ENCODE measurements around the gene PCDH1. TPM values are rescaled to one million over a fixed set of nuclear protein-coding genes. Genes with fewer than 3 reads are reported as not detected.
A peak's percentile ranks its signal among the peaks of the same experiment; 100 is the strongest.

Gene PCDH1
- total and polyA plus RNA-seq, 2 of the 8 experiments (the other 6 are each of a cell fraction or from before 2014, with no cell fraction given) = 101 to 102 TPM

- no peaks in the 10 kb centered on the region for H3K9me3 ChIP-seq (ENCODE audit: insufficient read depth in 2 of 2, low read depth in 1 of 2, low read length in 1 of 2)
- no peak overlapping the region for H3K4me3 ChIP-seq (ENCODE audit: extremely low read depth in 1 of 4, insufficient read depth in 2 of 4, low read depth in 3 of 4, low read length in 4 of 4)
- H3K79me1 ChIP-seq (ENCODE audit: low read depth, low read length) = no peaks in the 10 kb centered on the region
- DNase-seq (ENCODE audit: low read depth in 1 of 2, low spot score in 2 of 2) (no peak), FAIRE-seq (no peak)
- H3K56ac ChIP-seq (replicated peaks; ENCODE audit: insufficient read length, low read depth, low read length) = no peak overlapping the region
- no peak overlapping the region for H4K8ac ChIP-seq (ENCODE audit: extremely low read depth, insufficient read depth, low read length)
- H4K5ac ChIP-seq (ENCODE audit: insufficient read length, low read depth, low read length) = no peak overlapping the region
- peak overlapping the region; percentile 49; the same call in 1 of the 2 replicates for H2BK20ac ChIP-seq (ENCODE audit: low read length)
- H4K91ac ChIP-seq (replicated peaks; ENCODE audit: insufficient read length, low read length) = peak overlapping the region; percentile 38
- no peak overlapping the region for H2BK120ac ChIP-seq (replicated peaks; ENCODE audit: low read depth, low read length)
- H3K4me1 ChIP-seq (replicated peaks in 1 of 4; ENCODE audit: control insufficient read depth in 3 of 4, insufficient read depth in 4 of 4, low read length in 3 of 4) = peaks cover 8 to 24% (median 16%) of the 10 kb centered on the region in 4 experiments
- ChIA-PET POLR2A (ENCODE audit: partially characterized antibody) (interaction anchor here (0.9 to 14.8 kb wide), 13 partner anchors 10 to 134 kb away, joined by 3 to 160 read pairs (median 4); partner anchors contain the start of gene PCDH1), CTCF (ENCODE audit: partially characterized antibody) (interaction anchor here (0.5 to 14.3 kb wide), 50 partner anchors 7 to 196 kb away, joined by 3 to 232 read pairs (median 6); partner anchors contain the start of genes FCHSD1, PCDH1 and PCDH12)
- no peak overlapping the region for H3K9ac ChIP-seq (replicated peaks in 1 of 4; ENCODE audit: extremely low read depth in 1 of 4, low read depth in 3 of 4, low read length in 3 of 4)
- H3K4me2 ChIP-seq (ENCODE audit: insufficient read depth in 1 of 2, low read depth in 2 of 2, low read length in 2 of 2) = no peak overlapping the region
- H3K18ac ChIP-seq (ENCODE audit: extremely low read depth, low read length) = peak overlapping the region; percentile 26
- H2BK15ac ChIP-seq (ENCODE audit: low read length) = 0 out of 2 replicates have a peak overlapping the region, but pooled peaks have one; percentile 33
- TF ChIP-seq CHD2 (IDR thresholded peaks at IDR 0.05; ENCODE audit: low read length) (no peak), CEBPB (IDR thresholded peaks at IDR 0.05; ENCODE audit: low read depth, low read length) (no peak), POU5F1 (IDR thresholded peaks at IDR 0.05; ENCODE audit: low read depth, low read length) (no peak)
- whole genome bisulfite sequencing, 2 experiments (ENCODE audit: extremely low coverage in 1 of 2, insufficient coverage in 1 of 2, insufficient read length in 1 of 2, insufficient replicate concordance in 2 of 2, low coverage in 1 of 2, low lambda C conversion rate in 2 of 2, missing lambda C conversion rate in 1 of 2) = 85% methylated on average over 4 of the region's 4 CpGs; no CpG with 5 or more reads in 1 of the 2 experiments
- H3K4ac ChIP-seq (replicated peaks; ENCODE audit: insufficient read length, low read depth, low read length) = no peak overlapping the region
- H3K36me3 ChIP-seq (ENCODE audit: control insufficient read depth in 2 of 4, insufficient read depth in 4 of 4, low read length in 3 of 4) = no peaks in the 10 kb centered on the region
- H2AFZ ChIP-seq (ENCODE audit: low read length) = no peak overlapping the region
- H3K27ac ChIP-seq (ENCODE audit: low read depth, low read length) = peak overlapping the region; percentile 36; the same call in 1 of the 2 replicates
- H3K23me2 ChIP-seq (ENCODE audit: low read depth, low read length) = no peaks in the 10 kb centered on the region
- H2AK5ac ChIP-seq (ENCODE audit: low read depth, low read length) = peak overlapping the region; percentile 59; the same call in 1 of the 2 replicates
- peak overlapping the region; percentile 49; the same call in 1 of the 2 replicates for H2BK5ac ChIP-seq (ENCODE audit: low read depth, low read length)
- H3K14ac ChIP-seq (ENCODE audit: insufficient read length) = no peak overlapping the region
- H3K79me2 ChIP-seq (ENCODE audit: control insufficient read depth in 1 of 2, insufficient read depth in 2 of 2, low read length in 2 of 2) = no peaks in the 10 kb centered on the region
- no peaks in the 10 kb centered on the region for H3K27me3 ChIP-seq (replicated peaks in 1 of 4; ENCODE audit: control insufficient read depth in 3 of 4, extremely low read depth in 1 of 4, insufficient read depth in 3 of 4, low read length in 3 of 4)
- H3K23ac ChIP-seq (ENCODE audit: insufficient read length) = no peak overlapping the region
- peak overlapping the region; percentile 80; the same call in 1 of the 2 replicates for H2BK12ac ChIP-seq (ENCODE audit: low read depth, low read length)
- no peaks in the 10 kb centered on the region for H4K20me1 ChIP-seq (replicated peaks in 1 of 2; ENCODE audit: control insufficient read depth in 1 of 2, insufficient read depth in 2 of 2, low read length in 2 of 2)
Observed at GRCh38 chr5:141826674-141827073, 51.5 kb downstream of the PCDH1 start.

Data from H1 (cell line).